ENCODE data around the gene GNMT.
"Not testable (repeated sequence)": the region's sequence is repeated elsewhere in the genome, so short reads cannot be mapped to it uniquely, and the experiment has no call there.

GNMT gene

DNA sequence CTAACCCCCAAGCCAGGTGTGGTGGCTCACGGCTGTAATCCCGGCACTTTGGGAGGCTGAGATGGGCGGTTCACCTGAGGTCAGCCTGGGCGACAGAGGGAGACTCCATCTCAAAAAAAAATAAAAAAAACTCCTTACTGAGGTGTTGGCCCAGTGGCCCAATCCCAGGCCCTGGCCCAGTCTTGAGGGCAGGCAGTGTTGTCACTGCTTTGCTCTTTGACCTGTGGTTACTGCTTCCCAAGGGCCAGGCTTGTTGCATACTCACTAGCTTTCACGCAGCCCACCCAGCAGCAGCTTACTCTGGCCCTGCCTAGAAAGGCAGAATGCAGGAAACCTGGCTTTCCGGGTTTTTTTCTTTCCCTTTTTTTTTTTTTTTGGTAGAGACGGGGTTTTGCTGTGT, 18.1 kb upstream of the GNMT start:
- no peak for DNase-seq

DNA sequence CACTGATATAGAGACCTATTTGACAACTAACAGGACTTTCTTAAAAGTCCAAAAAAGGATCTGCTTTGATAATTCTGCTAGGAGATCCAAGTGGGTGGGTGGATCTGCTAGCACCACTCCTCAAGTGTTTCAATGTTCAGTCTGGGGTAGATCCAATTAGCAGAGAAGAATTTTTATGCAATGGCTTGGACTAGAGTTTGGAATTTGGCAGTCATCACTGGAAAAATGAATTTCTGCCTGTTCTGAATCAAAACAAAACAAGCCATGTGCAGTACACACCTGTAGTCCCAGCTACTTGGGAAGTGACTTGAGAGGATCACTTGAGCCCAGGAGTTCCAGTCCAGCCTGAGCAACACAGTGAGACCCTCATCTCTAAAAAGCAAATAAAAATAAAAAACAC, 12.6 kb upstream of the GNMT start:
- no peak for DNase-seq

DNA sequence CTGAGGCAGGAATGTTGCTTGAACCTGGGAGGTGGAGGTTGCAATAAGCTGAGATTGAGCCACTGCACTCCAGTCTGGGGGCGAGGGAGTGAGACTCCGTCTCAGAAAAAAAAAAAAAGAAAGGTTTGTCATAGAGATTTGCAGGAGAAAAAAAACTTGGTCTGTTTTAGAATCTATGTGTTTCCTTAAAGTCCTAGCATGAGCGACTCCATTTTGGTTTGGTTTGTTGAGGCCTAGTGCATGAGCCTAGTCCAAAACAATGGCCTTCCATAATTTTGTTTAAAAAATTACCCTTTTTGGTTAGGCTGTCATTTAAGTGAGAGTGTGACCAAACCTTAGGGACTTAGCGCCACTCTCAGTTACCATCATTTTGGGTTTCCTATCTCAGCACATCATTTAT, 8.2 kb upstream of the GNMT start:
- no peak for DNase-seq

DNA sequence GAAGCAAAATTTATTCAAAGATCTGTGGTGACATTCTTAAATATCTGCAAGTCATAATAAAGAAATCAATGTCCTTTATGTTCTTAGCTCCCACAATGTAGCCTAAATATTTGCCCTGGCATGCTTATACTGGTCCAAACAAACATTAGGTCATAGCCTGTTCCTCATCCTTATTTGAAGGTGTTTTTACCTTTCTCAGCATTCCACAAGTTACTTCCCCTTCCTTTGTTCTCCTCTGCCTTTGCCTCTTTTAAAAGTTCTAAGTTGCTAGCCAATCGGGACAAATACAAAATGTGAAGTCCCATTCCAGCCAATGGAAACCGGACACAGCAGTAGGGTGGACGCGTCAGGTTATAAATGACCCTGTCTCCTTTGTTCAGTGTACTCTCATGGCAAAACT, 6.1 kb upstream of the GNMT start:
- DNase-seq: not testable (repeated sequence)

DNA sequence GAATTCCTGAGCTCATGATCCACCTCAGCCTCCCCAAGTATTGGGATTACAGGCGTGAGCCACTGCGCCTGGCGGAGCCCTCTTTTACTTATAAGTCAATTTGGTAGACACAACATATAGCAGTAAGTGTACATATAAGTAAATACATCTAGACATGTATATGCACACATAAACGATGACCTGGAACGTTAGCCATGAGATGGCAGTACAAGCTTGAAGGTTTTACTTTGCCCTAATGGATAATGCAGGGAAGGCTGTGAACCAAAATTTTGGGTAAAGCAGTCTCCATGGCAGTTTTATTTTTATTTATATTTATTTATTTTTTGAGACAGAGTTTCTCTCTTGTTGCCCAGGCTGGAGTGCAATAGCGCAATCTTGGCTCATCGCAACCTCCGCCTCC, 2.4 kb upstream of the GNMT start:
- DNase-seq: no peak

DNA sequence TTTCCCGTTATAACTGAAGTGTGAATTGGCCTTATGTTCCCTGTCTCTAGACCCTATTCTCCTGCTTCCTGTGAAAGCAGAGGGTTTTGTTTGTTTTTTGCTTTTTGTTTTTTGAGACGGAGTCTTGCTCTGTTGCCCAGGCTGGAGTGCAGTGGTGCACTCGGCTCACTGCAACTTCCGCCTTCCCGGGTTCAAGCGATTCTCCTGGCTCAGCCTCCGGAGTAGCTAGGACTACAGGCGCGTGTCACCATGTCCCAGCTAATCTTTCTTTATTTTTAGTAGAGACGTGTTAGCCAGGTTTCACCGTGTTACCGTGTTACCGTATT, 674 bp upstream of the GNMT start:
- DNase-seq: no peak

DNA sequence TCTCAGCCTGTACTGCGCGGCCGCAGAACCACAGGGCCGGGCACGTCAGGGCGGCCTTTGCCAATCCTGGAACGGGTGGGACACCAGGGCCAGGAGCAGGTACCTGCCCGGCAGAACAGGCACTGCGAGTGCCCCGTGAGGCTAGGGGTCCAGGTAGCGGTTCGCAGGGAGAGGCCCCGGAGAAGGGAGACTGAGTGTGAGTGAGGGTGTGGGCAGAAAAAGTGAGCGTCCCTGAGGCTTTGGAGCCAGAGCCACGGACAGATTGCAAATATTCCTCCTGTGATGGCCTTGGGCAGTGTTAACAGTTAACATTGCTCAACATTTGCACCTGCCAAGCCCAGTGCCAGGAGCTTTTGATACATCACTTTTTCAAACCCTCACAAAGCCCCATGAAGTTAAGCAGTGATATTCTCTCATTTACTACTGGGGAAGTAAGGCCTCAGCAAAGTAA, 491 bp downstream of the GNMT start:
- no peak for DNase-seq

DNA sequence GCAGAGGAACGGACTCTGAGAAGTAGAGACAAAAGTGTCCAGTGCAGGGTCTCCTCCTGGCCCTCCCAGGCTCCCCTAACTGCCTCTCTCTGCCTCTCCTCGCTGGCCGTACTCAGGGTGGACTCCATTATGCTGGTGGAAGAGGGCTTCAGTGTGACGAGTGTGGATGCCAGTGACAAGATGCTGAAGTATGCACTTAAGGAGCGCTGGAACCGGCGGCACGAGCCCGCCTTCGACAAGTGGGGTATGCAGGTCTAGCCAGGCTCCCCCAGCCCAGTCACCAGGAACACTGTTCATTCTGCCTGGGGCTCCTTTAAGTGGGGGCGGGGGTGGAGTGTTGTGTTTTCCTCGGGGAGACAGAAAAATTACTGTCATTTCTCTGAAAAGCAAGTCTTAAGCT, 1.5 kb downstream of the GNMT start:
- DNase-seq: no peak

DNA sequence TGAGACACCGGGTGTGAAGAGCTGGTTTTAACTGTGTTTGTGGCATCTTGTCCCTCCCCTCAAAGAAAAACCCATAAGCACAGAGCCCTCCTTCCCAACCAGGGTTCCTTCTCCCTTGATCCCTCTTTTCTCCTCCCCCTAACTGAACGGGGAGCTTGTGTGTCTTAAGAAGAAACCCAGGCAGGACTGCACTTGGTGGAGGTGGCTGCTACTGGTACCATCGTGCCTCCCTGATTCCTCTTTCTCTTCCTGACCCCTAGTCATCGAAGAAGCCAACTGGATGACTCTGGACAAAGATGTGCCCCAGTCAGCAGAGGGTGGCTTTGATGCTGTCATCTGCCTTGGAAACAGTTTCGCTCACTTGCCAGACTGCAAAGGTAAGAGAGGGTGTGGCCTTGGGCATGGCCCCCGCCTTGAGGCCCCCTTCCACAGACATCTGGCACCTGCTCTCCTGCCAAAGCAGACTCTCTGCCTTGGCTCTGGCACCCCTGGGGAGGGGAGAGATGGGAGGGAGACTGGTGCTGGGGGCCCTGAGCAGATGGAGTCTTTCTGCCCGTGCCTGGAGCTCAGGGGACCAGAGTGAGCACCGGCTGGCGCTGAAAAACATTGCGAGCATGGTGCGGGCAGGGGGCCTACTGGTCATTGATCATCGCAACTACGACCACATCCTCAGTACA, 2.1 kb downstream of the GNMT start:
- DNase-seq: no peak

DNA sequence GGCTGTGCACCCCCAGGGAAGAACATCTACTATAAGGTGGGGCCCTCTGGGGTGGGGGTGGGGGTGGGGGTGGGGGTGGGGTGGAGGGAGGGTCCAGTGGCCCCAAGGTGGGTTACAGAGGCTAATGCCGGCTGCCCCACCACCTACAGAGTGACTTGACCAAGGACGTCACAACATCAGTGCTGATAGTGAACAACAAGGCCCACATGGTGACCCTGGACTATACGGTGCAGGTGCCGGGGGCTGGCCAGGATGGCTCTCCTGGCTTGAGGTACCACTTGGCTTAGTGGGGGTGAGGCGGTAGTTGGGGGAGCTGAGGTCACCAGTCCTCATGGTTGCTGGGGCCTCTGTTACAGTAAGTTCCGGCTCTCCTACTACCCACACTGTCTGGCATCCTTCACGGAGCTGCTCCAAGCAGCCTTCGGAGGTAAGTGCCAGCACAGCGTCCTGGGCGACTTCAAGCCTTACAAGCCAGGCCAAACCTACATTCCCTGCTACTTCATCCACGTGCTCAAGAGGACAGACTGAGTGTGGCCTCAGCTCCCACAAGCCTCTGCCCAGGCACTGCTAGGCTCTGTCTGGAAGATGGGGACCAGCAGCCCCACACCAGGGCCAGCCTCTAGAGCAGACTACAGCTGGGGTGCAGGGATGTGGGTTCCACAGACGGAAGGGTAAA, 2.8 kb downstream of the GNMT start:
- DNase-seq: no peak

DNA sequence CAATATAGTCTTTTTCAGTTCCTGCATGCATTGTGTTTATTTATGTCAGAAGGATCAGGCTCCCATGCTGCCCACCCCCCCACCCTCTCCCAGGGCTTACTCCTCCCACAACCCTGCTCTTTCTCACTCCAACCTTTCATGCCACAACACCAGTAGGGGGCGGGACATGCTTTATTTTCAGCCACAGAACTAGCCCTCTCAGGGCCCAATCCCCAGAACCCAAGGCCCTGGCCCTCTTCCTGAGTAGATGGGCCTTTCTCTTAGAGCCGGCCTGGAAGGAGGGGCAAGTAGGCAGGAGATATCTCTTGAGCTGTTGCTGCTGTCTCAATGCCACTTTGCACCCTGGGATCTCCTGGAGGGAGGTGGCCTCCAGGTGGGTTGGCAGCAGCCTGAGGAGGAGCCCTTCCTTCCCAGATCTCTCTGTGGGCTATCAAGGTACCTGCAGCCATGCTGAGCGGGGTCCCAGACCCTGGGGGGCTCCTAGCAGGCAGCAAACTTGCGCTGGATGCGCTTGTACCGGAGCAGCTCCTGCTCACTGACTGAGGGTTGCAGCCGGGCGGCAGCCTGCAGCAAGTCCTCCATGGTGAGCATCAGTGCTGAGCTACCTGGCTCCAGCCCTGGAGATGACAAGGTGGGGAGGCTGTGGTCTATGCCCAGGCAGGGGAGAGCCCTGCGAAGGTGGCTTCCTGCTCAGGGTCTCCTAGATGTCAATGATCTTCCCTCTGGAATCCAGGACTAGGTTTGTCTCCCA, 3.5 kb downstream of the GNMT start:
- DNase-seq: no peak

DNA sequence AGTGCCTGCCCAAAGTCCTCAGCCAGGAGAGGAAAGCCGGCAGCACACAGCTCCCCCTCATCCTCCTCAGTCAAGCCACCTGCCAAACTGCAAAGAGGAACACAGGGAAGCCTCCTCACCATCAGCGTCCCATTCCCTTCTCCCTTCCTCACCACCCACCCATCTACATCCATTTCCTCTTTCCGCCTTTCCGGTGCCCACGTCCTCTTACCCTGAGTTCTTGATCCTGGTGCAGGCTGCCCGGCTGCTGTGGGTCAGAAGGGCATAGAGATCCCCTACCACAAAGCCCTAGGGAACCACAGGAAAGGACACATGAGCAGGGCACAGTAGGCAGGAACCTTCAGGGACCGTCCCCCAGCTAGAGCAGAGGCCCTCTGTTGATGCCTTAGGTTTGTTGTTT, 6.0 kb downstream of the GNMT start:
- DNase-seq: no peak

DNA sequence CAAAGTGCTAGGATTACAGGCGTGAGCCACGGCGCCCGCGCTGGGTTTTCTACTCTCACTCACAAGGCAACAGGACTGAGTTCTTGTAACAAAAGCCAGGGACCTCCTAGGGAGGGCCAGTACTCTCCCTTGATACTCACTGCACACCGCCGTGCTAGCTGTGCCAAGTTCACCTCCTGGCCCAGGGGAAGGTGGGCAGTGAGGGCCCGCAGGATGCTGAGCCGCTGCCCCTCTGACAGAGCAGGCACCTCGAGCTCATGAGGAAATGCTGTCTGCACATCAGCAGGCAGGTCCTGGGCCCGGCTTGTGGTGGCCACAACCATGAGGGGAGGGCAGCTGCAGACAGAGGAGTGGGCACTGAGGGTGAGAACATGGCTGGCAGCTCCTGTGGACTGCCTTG, 6.7 kb downstream of the GNMT start:
- DNase-seq: no peak

DNA sequence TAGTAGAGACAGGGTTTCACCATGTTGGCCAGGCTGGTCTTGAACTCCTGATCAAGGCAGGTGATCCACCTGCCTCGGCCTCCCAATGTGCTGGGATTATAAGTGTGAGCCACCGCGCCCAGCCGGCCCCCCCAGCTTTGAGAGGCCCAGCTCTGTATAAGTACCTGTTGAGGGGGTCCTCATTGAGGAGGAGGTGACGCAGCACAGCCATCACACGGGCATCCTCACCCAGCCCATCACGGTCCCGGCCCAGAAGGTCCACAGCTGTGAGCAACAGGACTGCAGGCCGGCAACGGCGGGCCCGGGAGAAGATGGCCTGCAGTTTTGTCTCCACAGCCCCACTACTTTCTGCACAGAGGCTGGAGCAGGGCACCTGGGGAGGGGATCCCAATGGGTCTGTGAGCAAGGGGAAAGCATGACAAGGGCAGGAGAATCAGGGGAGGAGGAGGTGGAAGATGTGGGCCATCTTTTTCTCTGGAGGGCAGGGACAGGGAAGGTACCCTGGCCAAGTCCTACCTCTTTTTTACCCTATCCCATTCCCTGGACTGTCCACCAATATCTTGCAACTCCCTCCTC, 7.7 kb downstream of the GNMT start:
- DNase-seq: no peak

DNA sequence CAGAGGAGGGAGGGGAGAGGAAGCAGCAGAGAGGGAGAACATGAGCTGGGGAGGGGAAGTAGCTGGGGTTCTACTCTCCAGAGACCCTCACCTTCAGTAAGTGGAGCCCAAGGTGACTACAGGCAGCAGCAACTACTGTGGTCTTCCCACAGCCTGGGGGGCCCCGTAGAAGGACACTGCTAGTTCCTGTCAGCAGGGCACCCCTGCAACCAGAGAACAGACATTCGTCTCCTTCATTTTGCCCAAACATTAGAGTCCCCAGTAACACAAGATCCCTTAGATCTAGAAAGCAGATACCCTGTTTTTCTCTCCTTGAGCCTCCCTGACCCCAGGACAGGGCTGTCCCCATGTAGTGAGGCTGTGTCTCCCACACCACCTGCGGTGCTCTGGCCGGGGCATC, 8.2 kb downstream of the GNMT start:
- no peak for DNase-seq

DNA sequence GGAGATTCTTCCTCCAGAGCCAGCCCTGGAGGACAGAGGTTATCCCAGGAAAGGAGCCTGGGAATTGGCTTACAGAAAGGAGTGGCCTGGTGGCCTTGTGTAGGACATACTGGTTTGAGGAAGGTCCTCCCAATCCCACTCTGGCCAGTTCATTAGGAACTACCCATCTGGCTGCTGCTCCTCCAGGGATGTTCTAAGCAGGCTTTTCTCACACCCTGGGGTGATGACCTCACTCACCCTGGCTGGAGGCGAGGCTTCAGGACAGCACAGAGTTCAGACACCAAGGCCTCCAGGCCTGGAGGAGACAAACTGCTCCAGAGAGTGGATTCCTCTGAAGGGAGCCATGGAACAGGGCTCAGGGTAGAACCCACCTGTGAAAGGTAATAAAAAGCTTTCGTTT, 8.9 kb downstream of the GNMT start:
- DNase-seq: no peak

DNA sequence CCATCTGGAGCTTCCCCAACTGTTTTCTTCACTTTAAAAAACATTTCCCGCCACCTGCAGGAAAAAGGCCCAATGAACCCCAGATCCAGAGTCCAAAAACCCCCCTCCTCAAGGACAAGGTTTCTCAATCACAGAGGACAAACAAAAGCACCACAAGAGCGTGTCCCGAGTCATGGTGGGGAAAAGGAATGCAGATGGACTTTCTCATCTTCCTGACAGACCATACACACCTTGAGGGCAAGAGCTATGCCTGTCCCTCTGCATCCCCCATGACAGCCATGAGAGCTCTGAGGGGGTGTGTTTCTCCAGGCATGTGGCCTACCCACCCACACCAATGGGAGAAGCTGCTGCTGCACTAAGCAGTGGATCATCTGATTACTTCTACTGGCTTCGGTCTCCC, 9.4 kb downstream of the GNMT start:
- no peak for DNase-seq

DNA sequence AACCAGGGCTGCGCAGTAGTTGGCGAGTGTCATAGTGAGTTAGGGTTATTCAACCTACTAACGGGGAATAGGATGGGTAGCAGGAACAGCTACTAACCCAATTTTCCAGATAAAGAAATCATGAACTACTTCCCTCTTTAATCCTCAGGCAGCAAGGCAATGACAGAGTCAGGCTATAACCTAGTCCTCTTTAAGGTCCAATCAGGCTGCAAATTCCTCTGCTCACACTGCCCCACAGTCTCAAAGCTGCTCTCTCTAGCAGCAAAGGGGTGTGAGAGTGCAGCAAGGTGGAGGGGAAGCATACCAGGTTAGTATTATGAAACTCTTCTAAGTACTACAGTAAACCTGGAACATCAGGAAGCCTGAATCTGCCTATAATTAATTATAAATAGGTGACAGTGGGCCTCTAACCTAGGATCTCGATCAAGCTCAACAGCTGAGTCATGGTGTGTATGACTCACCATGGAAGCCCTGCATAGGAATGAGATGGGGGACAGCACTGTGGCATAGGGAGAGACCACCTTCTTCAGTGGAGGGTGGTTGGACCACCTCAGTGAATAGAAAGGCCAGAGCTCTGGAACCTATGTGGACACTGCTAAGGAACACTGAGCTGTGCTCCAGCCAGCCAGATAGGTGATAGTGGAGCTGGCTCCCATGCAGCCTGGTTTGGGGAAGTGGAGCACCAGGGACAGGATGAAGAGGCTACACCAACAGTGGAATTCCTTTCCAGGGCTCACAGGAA, 10.5 kb downstream of the GNMT start:
- no peak for DNase-seq

DNA sequence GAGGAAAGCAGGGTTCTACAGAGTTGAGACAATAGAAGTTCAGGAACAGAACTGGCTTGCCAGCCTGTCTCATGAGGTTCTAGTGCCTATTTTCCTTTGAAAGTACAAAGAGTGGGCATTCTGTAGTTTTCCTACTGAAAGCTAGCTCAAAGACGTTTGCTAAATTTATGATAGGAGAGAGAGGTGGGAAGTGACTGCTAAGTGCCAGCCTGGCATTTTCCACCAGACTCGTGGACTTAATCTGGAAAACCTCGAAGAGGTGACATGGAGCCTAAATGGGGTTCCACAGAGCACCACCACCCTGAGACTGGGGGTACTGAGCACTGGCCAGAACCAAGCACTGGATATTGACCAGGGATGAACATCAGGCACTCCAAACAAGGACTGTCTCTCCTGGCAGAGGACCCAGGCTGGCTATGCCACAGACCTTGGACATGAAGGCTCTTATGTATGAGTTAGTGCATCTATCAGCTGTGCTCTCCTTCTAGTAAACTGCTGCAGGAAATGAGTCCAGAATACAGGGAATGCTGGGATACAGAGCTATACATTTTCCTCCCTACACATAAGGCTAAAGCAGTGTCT, 11.3 kb downstream of the GNMT start:
- no peak for DNase-seq

DNA sequence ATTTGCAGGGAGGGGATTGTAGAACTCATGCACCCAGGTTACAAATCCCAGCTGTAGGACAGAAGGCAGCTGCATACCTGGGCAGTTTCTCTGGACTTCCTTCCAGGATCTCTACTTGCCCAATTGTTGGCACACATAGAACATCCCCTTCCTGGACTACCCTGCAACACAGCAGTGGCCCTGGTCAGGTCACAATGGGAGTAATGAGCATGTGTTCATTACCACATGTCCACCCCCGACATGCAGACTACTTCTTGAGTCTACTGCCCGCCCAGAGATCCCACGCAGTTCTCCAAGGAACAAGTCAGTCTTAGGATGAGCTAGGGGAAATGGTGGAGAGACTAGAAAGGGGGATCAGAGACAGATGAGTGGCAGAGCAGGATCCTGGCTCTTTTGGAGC, 13.4 kb downstream of the GNMT start:
- no peak for DNase-seq

DNA sequence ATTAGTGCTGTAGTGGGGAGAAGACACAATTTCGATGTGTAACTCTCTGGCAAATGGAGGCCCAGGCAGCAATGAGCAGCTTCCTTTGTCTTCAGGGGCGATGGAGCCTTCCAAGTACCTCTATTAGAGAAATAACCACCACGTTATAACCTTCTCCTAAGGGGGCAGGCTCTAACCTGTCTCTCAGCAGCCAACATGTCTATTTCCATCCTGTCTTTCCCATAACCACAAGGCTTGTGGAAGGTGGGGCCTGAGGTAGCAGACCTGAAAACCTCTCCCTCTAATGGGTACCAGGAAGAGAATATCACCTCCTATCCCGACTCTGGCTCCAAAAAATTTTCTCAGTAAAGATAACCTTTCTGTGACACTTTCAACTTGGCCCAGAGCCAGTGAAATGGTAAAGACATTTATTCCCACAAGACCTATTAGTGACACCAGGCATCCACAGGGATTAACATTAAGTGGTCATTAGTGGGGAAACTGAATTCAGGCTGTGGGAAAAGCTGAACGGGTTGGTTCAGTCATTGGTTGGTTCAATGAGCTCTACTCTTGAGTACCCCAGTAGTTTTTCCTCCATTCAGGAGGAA, 14.5 kb downstream of the GNMT start:
- no peak for DNase-seq

DNA sequence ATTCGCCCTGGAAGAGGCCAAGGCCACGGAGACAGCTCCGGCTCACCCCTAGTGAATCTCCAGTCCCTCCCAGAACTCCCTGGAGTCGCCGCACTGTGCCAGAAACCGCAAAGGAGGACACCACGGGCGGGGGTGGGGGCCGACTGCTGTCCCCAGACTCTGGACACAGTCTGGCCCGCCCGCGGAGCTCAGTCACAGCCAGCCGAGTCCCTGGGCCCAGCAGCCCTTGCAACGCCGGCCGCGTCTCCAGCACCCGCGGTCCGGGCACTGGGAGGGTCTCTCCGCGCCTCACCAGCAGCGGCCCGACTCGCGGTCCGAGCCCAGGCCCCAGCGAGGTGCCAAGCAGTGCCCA, 17.9 kb downstream of the GNMT start:
- peak; percentile 66 for DNase-seq

All from activated CD8-positive, alpha-beta memory T cell treated with anti-CD3 and anti-CD28 coated beads, Interleukin-2, amount 50 U/mL, for 48 hours (primary cell).